Spleen (tissue), 11 donors: Measurements from ENCODE around the gene MAP4K3. TPM values are rescaled to one million over a fixed set of nuclear protein-coding genes. Genes with fewer than 3 reads are reported as not detected.
A peak's percentile ranks its signal among the peaks of the same experiment; 100 is the strongest.

Source experiments
- DNase-seq: peaks from one replicate; pipeline ENCODE4 v3.0.0-alpha.2; 2020
- H3K27ac ChIP-seq, 8 donors: fragments of 200-600 bp; sonication (generic) in 7 of 8; 1 replicate in 4 of 8; 2 replicates in 4 of 8; pipeline versions ENCODE4 v1.5.0 to v1.8.0; 2016 to 2021; ENCODE audit warnings: inconsistent platforms in 4 of 8, mild to moderate bottlenecking in 4 of 8, moderate library complexity in 1 of 8
- H3K27me3 ChIP-seq, 7 donors: fragments of 200-600 bp; sonication (generic) in 6 of 7; replicated peaks in 1 of 7; 1 replicate in 4 of 7; 2 replicates in 3 of 7; pipeline versions ENCODE4 v1.5.0 to v1.8.0; 2016 to 2021; ENCODE audit warnings: inconsistent platforms in 3 of 7, mild to moderate bottlenecking in 1 of 7
- H3K36me3 ChIP-seq, 6 donors: fragments of 200-600 bp; sonication (generic) in 5 of 6; 1 replicate in 4 of 6; 2 replicates in 2 of 6; pipeline versions ENCODE4 v1.5.0 to v1.8.0; 2016 to 2021; ENCODE audit warnings: inconsistent platforms in 2 of 6
- H3K4me1 ChIP-seq, 6 donors: fragments of 200-600 bp; sonication (generic) in 5 of 6; 1 replicate in 3 of 6; 2 replicates in 3 of 6; pipeline versions ENCODE4 v1.5.0 to v1.8.0; 2016 to 2021; ENCODE audit warnings: inconsistent platforms in 3 of 6
- H3K4me3 ChIP-seq, 8 donors: fragments of 200-600 bp; sonication (generic) in 7 of 8; 1 replicate in 4 of 8; 2 replicates in 4 of 8; pipeline versions ENCODE4 v1.5.0 to v1.8.0; 2016 to 2021; ENCODE audit warnings: inconsistent platforms in 4 of 8, mild to moderate bottlenecking in 4 of 8, moderate library complexity in 2 of 8
- H3K9me3 ChIP-seq, 8 donors: fragments of 200-600 bp; sonication (generic) in 7 of 8; 1 replicate in 4 of 8; 2 replicates in 4 of 8; pipeline versions ENCODE4 v1.5.0 to v1.8.0; 2016 to 2021; ENCODE audit warnings: inconsistent platforms in 4 of 8
- POLR2A ChIP-seq, 3 donors: fragments of 450-650 bp; IDR thresholded peaks; one replicate each; pipeline ENCODE4 v1.5.1; 2017; ENCODE audit warnings: antibody characterized with exemption in 3 of 3, mild to moderate bottlenecking in 1 of 3
- POLR2AphosphoS5 ChIP-seq, 3 donors: sonication (generic); formaldehyde crosslinking; IDR thresholded peaks; one replicate each; pipeline ENCODE4 v1.5.1; 2017; ENCODE audit warnings: antibody characterized with exemption in 3 of 3
- WGBS, 5 donors: extraction: QIAGEN DNeasy Blood & Tissue Kit in 3 of 5; methylation state at CpG; one replicate each; pipeline versions ENCODE4 v1.1.5 to v1.1.7; 2013 to 2018; 5-methylcytosine and 5-hydroxymethylcytosine counted together
- intact Hi-C: fragments of 100-400 bp; cut with DNase I; formaldehyde crosslinking; loops from one replicate; pipeline ENCODE4 v1.15.0; 2023; ENCODE audit warnings: low total_unique reads
- polyA plus RNA-seq, 3 donors: library from polyadenylated mRNA; stranded (reverse); fragments of 200-250 nt; gene quantifications; one replicate each; pipeline ENCODE4 v1.2.1, GENCODE V29; 2013
- total RNA-seq, 7 donors: library from RNA; depleted of rRNA in 3 of 7; stranded (reverse); fragments of >200 nt in 3 of 7; fragmentation: NEBNext Ultra II Directional in 4 of 7; extraction: Animal tissue kit (Norgen Biotek cat#: 25700) in 4 of 7; gene quantifications; one replicate each; pipeline versions ENCODE4 v1.1.0 to v1.2.1, GENCODE V29; 2016 to 2021
- TF ChIP-seq, protein P1 (sequence below), 11 experiments: fragments of 200-600 bp in 7 of 11; fragments of 450-650 bp in 4 of 11; sonication (generic) in 4 of 11; IDR thresholded peaks in 8 of 11; conservative IDR thresholded peaks in 3 of 11; 1 replicate in 7 of 11; 2 replicates in 4 of 11; pipeline versions ENCODE4 v1.4.0 to v1.8.0; 2016 to 2021; ENCODE audit warnings: antibody characterized with exemption in 11 of 11, inconsistent platforms in 4 of 11, mild to moderate bottlenecking in 1 of 11
- donor health status: healthy with polysubstance abuse.
- donor health status: DM: no; HTN: no; CAD: no; lungs with moderate emphysema.
- donor health status: DM: no; HTN: no; CAD: no.
- donor health status: Bipolar disorder and iron deficiency.
- donor health status: healthy.
- donor health status: DM: no; HTN: no; CAD: no.
- donor health status: DM: yes; HTN: yes; CAD: no.

Gene MAP4K3
- total and polyA plus RNA-seq, 10 donors = 5.8 to 49.5 (median 32.6) TPM

- no peak for DNase-seq
- no peak overlapping the region for H3K27ac ChIP-seq
- intact Hi-C loops = no loop called here
- no peaks in the 10 kb centered on the region for H3K27me3 ChIP-seq
- TF ChIP-seq, protein P1, sequence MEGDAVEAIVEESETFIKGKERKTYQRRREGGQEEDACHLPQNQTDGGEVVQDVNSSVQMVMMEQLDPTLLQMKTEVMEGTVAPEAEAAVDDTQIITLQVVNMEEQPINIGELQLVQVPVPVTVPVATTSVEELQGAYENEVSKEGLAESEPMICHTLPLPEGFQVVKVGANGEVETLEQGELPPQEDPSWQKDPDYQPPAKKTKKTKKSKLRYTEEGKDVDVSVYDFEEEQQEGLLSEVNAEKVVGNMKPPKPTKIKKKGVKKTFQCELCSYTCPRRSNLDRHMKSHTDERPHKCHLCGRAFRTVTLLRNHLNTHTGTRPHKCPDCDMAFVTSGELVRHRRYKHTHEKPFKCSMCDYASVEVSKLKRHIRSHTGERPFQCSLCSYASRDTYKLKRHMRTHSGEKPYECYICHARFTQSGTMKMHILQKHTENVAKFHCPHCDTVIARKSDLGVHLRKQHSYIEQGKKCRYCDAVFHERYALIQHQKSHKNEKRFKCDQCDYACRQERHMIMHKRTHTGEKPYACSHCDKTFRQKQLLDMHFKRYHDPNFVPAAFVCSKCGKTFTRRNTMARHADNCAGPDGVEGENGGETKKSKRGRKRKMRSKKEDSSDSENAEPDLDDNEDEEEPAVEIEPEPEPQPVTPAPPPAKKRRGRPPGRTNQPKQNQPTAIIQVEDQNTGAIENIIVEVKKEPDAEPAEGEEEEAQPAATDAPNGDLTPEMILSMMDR (IDR thresholded peaks at IDR 0.05 in 8 of 11, conservative IDR thresholded peaks at IDR 0.05 in 3 of 11) = no peak
- TF ChIP-seq POLR2AphosphoS5 (IDR thresholded peaks at IDR 0.05) = no peak
- TF ChIP-seq POLR2A (IDR thresholded peaks at IDR 0.05) = no peak
- peaks cover 4 to 31% (median 19%) of the 10 kb centered on the region in 6 donors for H3K4me1 ChIP-seq
- peaks cover 0 to 4% (median 0%) of the 10 kb centered on the region in 8 donors for H3K9me3 ChIP-seq
- no peak overlapping the region for H3K4me3 ChIP-seq
- H3K36me3 ChIP-seq = no peaks in the 10 kb centered on the region
Observed at GRCh38 chr2:39479053-39479670, 42.1 kb upstream of the MAP4K3 start.

DNA sequence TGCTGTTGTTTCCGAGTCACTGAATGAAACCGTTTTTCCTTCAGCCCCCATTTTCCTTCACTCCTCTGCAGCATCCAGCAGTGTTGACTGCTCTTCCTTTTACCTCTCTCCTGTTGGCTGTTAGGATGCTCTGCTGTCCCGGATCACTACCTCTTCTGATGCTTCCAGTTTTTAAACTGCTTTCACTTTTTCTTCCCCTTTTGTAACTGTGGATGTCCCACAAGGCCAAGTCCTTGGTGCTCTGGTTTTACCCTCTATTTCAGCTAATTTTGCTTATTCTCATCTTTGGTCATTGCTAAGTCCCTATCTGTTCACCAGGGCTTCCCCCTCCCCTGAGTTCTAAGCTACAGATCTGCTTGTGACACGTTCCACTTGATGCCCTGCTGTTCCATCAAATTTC, 39.4 kb upstream of the MAP4K3 start:
- intact Hi-C loops = no loop called here

DNA sequence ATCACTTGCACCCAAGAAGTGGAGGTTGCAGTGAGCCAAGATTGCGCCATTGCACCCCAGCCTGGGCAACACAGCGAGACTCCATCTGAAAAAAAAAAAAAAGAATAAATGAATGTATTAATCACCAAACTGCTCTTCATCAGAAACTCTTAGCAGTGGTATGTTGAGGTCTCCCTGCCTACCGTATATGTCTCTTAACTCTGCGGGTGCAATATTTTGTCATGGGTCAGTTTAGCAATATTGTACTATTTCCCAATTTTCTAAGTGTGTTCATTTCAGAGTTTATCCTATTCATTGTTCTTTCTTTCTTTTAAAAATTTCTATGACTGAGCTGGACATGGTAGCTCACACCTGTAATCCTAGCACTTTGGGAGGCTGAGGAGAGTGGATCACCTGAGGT, 37.9 kb upstream of the MAP4K3 start:
- intact Hi-C loops = no loop called here

More for the DNA sequence above, 39.4 kb upstream of the MAP4K3 start:
- Histone ChIP-seq H3K9me3 (peaks cover 0 to 4% (median 0%) of the 10 kb centered on the region in 8 donors), H3K4me1 (peaks cover 0 to 16% (median 9%) of the 10 kb centered on the region in 6 donors), H3K36me3 (no peaks in the 10 kb centered on the region), H3K4me3 (peak overlapping the region in 1 of 8 donors; percentile 19), H3K27ac (peak overlapping the region in 6 of 8 donors; percentile 5 to 75 (median 58)), H3K27me3 (no peaks in the 10 kb centered on the region)
- no peak for DNase-seq
- TF ChIP-seq POLR2A (IDR thresholded peaks at IDR 0.05) (no peak), POLR2AphosphoS5 (IDR thresholded peaks at IDR 0.05) (no peak)
- TF ChIP-seq, protein P1 (IDR thresholded peaks at IDR 0.05 in 8 of 11, conservative IDR thresholded peaks at IDR 0.05 in 3 of 11) = no peak
- 54 to 64% (median 61%) methylated on average over 4 of the region's 4 CpGs for WGBS, 5 donors

DNA sequence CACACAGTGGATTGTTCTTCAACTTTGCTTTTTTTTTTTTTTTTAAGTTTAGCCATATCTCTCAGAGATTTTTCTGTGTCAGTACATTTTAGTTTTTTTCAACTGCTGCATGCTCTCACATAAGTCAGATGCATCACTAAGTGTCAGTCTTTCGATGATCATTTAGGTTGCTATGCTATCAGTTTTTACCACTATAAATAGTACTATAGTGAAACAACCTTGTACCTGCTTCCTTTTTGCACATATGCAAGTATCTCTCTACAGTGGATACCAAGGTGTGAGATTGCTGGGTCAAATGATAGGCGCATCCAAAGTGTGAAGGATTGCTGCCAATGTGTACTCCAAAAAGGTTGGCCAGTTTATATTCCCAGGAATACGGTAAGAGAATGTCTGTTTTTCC, 33.5 kb upstream of the MAP4K3 start:
- no peak for DNase-seq
- Histone ChIP-seq H3K9me3 (no peaks in the 10 kb centered on the region), H3K4me1 (peaks cover 7 to 33% (median 13%) of the 10 kb centered on the region in 6 donors), H3K36me3 (no peaks in the 10 kb centered on the region), H3K4me3 (no peak overlapping the region), H3K27me3 (no peaks in the 10 kb centered on the region), H3K27ac (peak overlapping the region in 2 of 8 donors; percentile 9 to 44)
- intact Hi-C loops = no loop called here
- WGBS, 5 donors = 73 to 86% (median 85%) methylated on average over 3 of the region's 3 CpGs
- TF ChIP-seq POLR2AphosphoS5 (IDR thresholded peaks at IDR 0.05) (no peak), POLR2A (IDR thresholded peaks at IDR 0.05) (no peak)
- TF ChIP-seq, protein P1 (IDR thresholded peaks at IDR 0.05 in 8 of 11, conservative IDR thresholded peaks at IDR 0.05 in 3 of 11) = no peak

More for the DNA sequence above, 37.9 kb upstream of the MAP4K3 start:
- no peaks in the 10 kb centered on the region for H3K27me3 ChIP-seq
- H3K27ac ChIP-seq = no peak overlapping the region
- peaks cover 0 to 4% (median 0%) of the 10 kb centered on the region in 8 donors for H3K9me3 ChIP-seq
- 64 to 97% (median 80%) methylated on average over 4 of the region's 4 CpGs for WGBS, 5 donors
- H3K4me1 ChIP-seq = peaks cover 5 to 27% (median 15%) of the 10 kb centered on the region in 6 donors
- no peak for DNase-seq
- H3K4me3 ChIP-seq = no peak overlapping the region
- no peak for TF ChIP-seq POLR2A (IDR thresholded peaks at IDR 0.05)
- TF ChIP-seq, protein P1 (IDR thresholded peaks at IDR 0.05 in 8 of 11, conservative IDR thresholded peaks at IDR 0.05 in 3 of 11) = no peak
- no peak for TF ChIP-seq POLR2AphosphoS5 (IDR thresholded peaks at IDR 0.05)
- no peaks in the 10 kb centered on the region for H3K36me3 ChIP-seq
